HG03469 (cell line): ENCODE data around the gene PELI2.
A peak's percentile ranks its signal among the peaks of the same experiment; 100 is the strongest.

Experiments
- ATAC-seq: cut with Tn5 transposase; IDR thresholded peaks from one replicate; pipeline ENCODE4 v1.9.1; 2021; ENCODE audit warnings: mild to moderate bottlenecking, moderate library complexity, moderate number of reproducible peaks; ENCODE audit not compliant: unreplicated experiment

PELI2 gene

GRCh38 chr14:56199095-56199981 lies 81.1 kb downstream of the PELI2 start:
- peak; percentile 57 for ATAC-seq

DNA sequence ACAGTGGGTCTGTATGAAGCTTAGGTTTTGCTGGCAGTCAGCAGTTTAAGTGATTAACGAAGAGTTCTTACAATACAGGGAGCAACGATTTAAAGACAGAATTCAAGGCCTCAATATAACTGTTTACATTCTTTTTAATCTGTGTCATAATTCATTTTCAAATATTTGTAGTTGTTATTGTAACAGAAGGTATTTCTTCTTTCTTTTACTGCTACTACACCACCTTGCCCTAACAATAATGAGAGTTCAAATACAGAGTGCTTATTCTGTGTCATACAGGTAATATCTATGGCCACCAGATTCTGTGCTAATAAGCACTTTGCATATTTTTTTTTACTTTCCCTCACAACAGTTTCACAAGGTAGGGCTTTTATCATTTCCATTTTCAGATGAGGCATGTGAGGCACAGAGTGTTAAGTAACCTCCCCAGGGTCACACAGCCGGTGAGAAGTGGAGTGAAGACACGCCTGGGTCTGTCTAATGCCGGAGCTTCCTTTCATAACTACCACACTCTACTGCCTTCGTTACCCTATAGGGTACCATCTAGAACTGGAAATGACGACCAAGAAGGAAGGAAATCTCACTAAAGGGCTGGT lies 81.9 kb downstream of the PELI2 start:
- ATAC-seq: peak; percentile 34

DNA sequence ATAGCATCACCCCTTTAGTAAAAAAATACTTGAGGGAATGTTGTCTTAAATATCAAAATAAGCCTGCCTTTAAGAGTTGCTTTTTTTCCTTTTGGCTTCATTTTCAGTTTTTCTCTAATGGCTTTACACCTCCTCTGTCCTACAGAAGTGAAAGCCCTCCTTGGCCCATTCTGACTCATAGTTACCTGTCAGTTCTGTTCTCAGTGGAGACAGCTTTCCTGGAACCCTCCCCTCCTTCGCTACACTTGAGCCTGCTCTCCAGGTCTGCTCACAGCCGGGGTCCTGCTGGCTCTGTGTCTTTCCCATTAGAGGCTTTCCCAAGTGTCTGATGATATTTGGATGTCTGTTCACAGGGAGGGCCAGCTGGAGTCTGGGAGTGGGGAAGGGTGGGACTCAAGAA lies 84.0 kb downstream of the PELI2 start:
- ATAC-seq: peak; percentile 39

- no peak for ATAC-seq
These were observed 87.7 kb downstream of the PELI2 start for GRCh38 chr14:56205881-56206280.

DNA sequence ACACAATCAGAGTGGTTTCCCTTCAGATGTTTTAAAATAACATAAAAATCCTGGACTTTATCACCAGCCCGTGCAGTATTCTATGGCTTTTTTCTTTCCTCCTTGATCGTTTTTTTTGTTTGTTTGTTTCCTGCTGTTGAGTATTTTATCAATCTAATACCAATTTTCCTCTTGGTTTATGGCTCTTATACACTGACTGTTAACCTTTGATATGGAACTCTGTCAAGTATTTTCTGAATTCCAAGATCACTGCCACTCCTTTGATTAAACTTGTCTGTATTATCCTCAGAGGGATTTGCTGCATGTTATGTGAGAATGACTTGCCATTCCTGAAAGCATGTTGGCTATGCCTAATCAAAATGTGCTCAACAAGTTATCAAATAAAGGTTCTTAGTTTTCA lies 88.4 kb downstream of the PELI2 start:
- ATAC-seq: no peak

DNA sequence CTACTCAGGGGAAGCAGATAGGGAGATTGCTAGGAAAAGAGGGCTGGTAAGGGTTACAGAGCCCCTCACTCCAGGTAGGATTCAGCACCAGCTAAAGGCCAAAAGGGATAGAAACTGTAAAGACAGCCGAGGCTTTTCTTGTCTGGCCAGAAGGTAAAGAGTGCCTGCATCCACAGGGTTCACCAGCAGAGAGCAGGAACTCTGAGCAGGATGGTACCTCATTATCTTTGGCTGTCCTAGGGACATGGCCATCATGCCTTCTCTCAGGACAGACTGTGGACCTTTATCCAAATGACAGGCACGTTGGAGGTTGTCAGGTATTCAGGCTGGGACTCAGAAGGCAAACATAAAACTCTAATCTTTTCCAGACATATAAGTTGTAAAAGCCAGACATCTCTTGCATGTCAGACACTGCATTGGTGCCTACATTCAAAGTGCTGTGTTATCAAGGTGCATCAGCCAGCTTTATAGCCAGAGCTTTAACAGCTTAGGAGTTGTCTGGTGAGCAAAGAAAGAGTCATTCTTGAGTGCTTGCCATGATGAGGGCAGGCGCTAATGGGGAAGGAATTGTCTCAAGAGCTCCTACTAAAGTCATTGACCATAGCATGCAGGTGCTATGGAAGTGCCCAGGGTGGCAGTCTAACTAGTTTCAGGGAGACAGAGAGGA lies 89.5 kb downstream of the PELI2 start:
- ATAC-seq: no peak

- ATAC-seq: no peak
These were observed 90.3 kb downstream of the PELI2 start for GRCh38 chr14:56208520-56208919.

DNA sequence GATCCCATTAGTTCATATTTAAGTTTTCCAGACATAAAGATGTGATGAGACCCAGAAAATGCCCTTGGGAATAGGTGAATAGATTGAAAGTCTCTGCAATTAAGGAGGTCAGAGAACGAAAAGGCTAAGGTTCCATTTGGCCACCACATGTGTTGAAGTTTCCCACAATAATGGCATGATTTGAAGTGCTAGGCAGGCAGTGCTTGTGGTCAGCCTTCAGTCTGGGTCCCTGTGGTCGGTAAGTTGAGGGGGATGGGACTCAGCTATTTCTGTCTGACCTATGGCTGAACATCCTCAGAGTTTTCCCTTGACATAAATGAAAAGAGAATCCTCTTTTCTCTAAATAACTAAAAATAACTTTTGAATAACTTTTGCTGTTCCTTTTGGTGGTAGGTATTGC lies 92.4 kb downstream of the PELI2 start:
- no peak for ATAC-seq

DNA sequence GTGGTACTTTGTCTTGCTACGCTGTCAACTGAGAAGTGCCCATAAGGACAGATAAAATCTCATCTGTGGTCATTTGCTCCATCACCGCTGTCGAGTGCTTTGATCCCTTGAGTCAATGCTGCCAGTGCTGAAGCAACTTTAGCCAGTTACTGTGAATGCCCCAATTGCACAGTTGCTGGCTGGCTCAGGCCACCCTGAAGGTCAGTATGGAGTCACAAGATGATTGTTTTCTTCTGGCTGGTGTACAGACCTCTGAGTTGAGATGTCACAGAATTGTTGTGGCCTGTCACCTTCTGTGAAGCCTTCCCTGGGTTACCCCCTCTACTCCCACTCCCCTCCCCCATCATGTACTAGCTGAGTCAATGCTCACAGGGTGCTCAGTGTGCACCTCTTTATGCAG lies 92.9 kb downstream of the PELI2 start:
- ATAC-seq: no peak

DNA sequence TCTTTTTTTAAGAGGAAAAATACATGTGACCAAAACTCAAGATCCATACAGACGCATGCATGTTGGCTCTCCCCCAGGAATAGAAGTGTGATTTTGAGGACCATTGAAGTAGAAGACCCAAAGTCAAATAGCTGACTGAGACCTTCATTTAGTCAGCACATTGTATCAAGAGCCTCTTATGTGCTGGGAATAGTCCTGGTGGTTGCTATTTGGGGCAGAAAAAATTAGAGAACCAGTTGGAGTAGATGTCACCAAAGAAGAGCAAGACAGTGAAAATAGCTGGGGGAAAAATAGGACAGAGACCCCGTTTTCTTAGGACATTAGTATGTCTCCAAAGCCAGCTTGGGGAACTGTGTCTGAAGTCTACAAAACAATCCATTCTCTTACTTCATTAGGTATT lies 93.6 kb downstream of the PELI2 start:
- no peak for ATAC-seq

DNA sequence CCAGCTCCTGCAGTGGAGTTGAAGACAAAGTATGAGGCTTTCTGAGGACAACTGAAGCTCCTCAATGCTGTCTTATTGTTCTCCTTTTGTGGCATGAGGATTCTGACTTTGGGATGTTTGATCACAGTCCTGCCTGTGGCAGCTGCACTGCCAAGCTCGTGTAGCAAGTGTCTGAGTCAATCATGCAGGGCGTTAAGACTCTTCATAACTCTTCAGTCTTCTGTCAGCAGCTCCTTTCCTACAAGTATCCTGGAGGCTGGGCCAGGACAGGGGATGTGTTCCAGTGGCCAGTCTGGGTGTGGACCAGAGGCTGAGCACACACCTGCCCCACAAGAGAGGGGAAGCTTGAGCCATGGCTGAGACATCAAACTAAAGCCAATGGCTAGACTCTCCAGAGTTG lies 94.3 kb downstream of the PELI2 start:
- no peak for ATAC-seq

GRCh38 chr14:56213306-56213705 lies 95.1 kb downstream of the PELI2 start:
- ATAC-seq: no peak

DNA sequence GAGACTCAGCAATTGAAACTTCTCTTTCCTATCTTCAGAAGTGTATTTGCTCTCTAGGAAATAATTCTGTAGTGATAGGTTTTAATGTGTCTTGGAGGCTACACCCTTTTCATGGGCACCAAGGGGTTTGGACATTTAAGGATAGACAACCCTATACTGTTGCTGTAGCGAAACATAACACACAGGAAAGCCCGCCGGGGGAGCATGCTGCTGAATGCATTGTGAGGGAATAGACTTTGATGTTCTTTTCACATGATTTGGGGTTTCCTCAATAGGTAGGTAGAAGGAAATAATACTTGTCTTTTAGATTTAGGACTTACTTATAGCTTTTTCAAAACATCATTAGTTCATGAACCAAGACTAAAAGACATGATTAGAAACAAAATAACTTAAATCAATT lies 97.0 kb downstream of the PELI2 start:
- no peak for ATAC-seq

DNA sequence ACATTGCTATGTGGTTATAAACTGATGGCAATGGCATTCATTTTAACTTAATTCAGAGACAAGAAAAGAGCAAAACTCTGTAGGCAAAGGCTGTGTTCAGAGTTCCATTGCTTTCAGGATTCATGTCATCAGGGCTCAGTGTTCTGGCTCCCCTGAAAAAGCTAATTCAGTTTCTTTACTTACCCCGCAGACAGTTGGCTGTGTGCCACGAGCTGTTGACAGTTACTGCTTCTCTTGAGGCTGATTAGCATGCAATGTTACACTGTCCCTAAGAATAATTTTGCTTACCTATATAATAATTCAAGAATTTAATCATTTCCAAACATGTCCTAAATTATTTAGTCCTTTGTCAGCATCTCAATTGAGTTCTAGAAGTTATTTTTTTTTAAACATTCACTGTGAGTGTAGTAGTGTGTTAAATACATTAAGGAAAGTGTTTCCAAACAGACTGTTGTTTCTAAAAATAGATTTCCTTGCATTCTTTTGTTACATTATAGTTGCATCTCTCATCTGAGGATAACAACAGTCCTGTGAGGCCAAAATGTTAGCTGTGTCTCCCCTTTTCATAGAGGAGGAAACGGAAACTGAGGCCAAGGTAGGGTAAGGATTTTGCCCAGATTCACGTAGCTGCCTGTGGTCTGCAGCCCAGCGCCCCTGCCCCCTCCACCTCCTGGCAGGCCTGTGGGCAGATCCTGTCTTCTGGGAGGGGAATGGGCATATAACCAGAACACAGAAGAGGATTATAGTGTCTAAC lies 98.6 kb downstream of the PELI2 start:
- ATAC-seq: no peak

- ATAC-seq: no peak
These were observed 99.3 kb downstream of the PELI2 start for GRCh38 chr14:56217380-56218045.

GRCh38 chr14:56219666-56220413 lies 101.6 kb downstream of the PELI2 start:
- ATAC-seq: no peak

DNA sequence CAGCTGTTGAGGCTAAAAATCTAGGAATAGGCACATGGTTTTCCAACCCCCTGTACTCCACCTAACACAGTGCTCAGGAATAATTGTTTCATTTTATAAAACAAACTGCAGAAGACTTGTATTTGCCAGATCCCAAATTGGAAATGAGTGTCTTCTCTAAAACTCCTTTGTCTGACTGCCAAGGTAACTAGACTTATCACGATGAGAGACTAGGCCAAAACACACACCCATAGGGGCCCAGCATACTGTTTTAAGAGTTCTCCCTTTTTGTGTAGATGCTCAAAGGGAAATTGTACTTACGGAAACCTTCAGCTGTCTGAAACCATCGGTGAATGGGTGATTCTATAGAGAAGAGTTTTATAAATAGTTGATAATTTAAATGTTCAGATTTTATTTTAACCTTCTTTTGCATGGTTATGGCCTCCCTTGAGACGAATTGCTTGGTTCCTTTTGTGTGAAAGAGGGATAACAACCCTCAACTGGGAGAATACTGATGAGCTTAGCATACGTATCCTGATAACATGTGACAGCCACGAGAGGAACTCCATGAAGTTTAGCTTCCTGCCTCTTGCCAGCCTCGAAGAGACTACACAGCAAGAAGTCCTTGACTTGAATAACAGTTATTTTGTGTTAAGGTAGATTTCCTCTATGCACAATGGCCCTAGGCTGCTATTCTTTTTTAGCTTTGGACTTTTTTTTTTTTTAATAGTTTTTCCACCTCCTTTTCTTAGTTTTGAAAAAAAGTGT lies 103.3 kb downstream of the PELI2 start:
- ATAC-seq: no peak

GRCh38 chr14:56224229-56224628 lies 106.0 kb downstream of the PELI2 start:
- no peak for ATAC-seq
